WTC11 (cell line): ENCODE measurements around the gene PLEKHA6. TPM values are rescaled to one million over a fixed set of nuclear protein-coding genes. Genes with fewer than 3 reads are reported as not detected.

Experiments used
- ATAC-seq: fragments of 200-7000 bp; cut with Tn5 transposase; 2 replicates; pipeline ENCODE4 v1.10.0; 2021; ENCODE audit warnings: mild to moderate bottlenecking, moderate library complexity
- CTCF ChIA-PET: fragments of 300-600 bp; sonication (Branson Sonifier 250); formaldehyde crosslinking; loops from one replicate; lab custom pipeline; 2021; ENCODE audit warnings: antibody characterized with exemption; lab: Charles Lee
- POLR2A ChIA-PET: fragments of 350-600 bp; sonication (Branson Sonifier 250); formaldehyde crosslinking; loops from one replicate; lab custom pipeline; 2021; ENCODE audit warnings: antibody characterized with exemption; lab: Charles Lee
- DNase-seq: peaks from one replicate; pipeline ENCODE4 v3.0.0; 2021; ENCODE audit warnings: low spot score
- H3K27ac Mint-ChIP-seq: 2 replicates; pipeline ENCODE4 v1.8.0; 2021; ENCODE audit warnings: mixed read lengths
- H3K27me3 Mint-ChIP-seq: 2 replicates; pipeline ENCODE4 v1.8.0; 2021; ENCODE audit warnings: low read depth, mild to moderate bottlenecking, moderate library complexity, mixed read lengths
- H3K36me3 Mint-ChIP-seq: 2 replicates; pipeline ENCODE4 v1.8.0; 2021; ENCODE audit warnings: mixed read lengths
- H3K4me1 Mint-ChIP-seq: 2 replicates; pipeline ENCODE4 v1.8.0; 2022; ENCODE audit warnings: mixed read lengths
- H3K4me3 Mint-ChIP-seq: 2 replicates; pipeline ENCODE4 v1.8.0; 2021; ENCODE audit warnings: mild to moderate bottlenecking, moderate library complexity, mixed read lengths
- H3K9me3 Mint-ChIP-seq: 2 replicates; pipeline ENCODE4 v1.8.0; 2021; ENCODE audit warnings: mixed read lengths
- ATF1 ChIP-seq: sonication (generic); formaldehyde crosslinking; IDR thresholded peaks from 2 replicates; pipeline ENCODE4 v1.8.1; 2023; ENCODE audit warnings: mild to moderate bottlenecking, moderate library complexity, missing genetic modification reagents
- ELF4 ChIP-seq: sonication (generic); formaldehyde crosslinking; IDR thresholded peaks from 2 replicates; pipeline ENCODE4 v1.8.1; 2022; ENCODE audit warnings: low read depth, mild to moderate bottlenecking, moderate library complexity, missing genetic modification reagents
- EMX1 ChIP-seq: fragments of 250-450 bp; sonication (Bioruptor Pico); IDR thresholded peaks from 2 replicates; pipeline ENCODE4 v1.8.0; 2021; ENCODE audit warnings: mild to moderate bottlenecking
- GABPB1 ChIP-seq: sonication (generic); formaldehyde crosslinking; IDR thresholded peaks from 2 replicates; pipeline ENCODE4 v1.8.1; 2023; ENCODE audit warnings: mild to moderate bottlenecking, missing genetic modification reagents
- GTF2I ChIP-seq: fragments of 250-450 bp; sonication (Bioruptor Pico); conservative IDR thresholded peaks from 2 replicates; pipeline ENCODE4 v1.4.0; 2021; ENCODE audit warnings: mild to moderate bottlenecking
- MXD4 ChIP-seq: fragments of 250-450 bp; sonication (Bioruptor Pico); IDR thresholded peaks from 2 replicates; pipeline ENCODE4 v1.8.0; 2021; ENCODE audit warnings: mild to moderate bottlenecking, moderate library complexity, borderline replicate concordance
- NFATC4 ChIP-seq: fragments of 250-450 bp; sonication (Bioruptor Pico); IDR thresholded peaks from 2 replicates; pipeline ENCODE4 v1.9.0; 2021; ENCODE audit warnings: mild to moderate bottlenecking
- NFE2L1 ChIP-seq: sonication (generic); formaldehyde crosslinking; IDR thresholded peaks from 2 replicates; pipeline ENCODE4 v1.8.1; 2023; ENCODE audit warnings: missing genetic modification reagents
- NR2C2 ChIP-seq: sonication (generic); formaldehyde crosslinking; IDR thresholded peaks from 2 replicates; pipeline ENCODE4 v1.8.0; 2022; ENCODE audit warnings: mild to moderate bottlenecking, missing genetic modification reagents
- PRRX2 ChIP-seq: fragments of 250-450 bp; sonication (Bioruptor Pico); IDR thresholded peaks from 2 replicates; pipeline ENCODE4 v1.8.0; 2021; ENCODE audit warnings: mild to moderate bottlenecking
- RORB ChIP-seq: fragments of 250-450 bp; sonication (Bioruptor Pico); IDR thresholded peaks from 2 replicates; pipeline ENCODE4 v1.9.0; 2021; ENCODE audit warnings: mild to moderate bottlenecking
- TEAD4 ChIP-seq: sonication (generic); formaldehyde crosslinking; IDR thresholded peaks from 2 replicates; pipeline ENCODE4 v1.8.0; 2022; ENCODE audit warnings: mild to moderate bottlenecking, missing genetic modification reagents
- TP53 ChIP-seq: sonication (generic); formaldehyde crosslinking; IDR thresholded peaks from 2 replicates; pipeline ENCODE4 v1.8.1; 2023; ENCODE audit warnings: mild to moderate bottlenecking, missing genetic modification reagents
- ZNF416 ChIP-seq: fragments of 250-450 bp; sonication (Bioruptor Pico); IDR thresholded peaks from 2 replicates; pipeline ENCODE4 v1.9.0; 2021; ENCODE audit warnings: mild to moderate bottlenecking, inconsistent platforms
- ZNF423 ChIP-seq: fragments of 250-450 bp; sonication (Bioruptor Pico); IDR thresholded peaks from 2 replicates; pipeline ENCODE4 v2.1.2; 2022; ENCODE audit warnings: mild to moderate bottlenecking, moderate library complexity
- ZNF671 ChIP-seq: fragments of 250-450 bp; sonication (Bioruptor Pico); IDR thresholded peaks from 2 replicates; pipeline ENCODE4 v1.8.0; 2021; ENCODE audit warnings: mild to moderate bottlenecking
- total RNA-seq: library from RNA; stranded (reverse); gene quantifications from 3 replicates; pipeline ENCODE4 v1.2.3, GENCODE V29; 2021
- TF ChIP-seq, protein P1 (sequence below): sonication (generic); formaldehyde crosslinking; IDR thresholded peaks from 2 replicates; pipeline ENCODE4 v1.8.0; 2023; ENCODE audit warnings: missing genetic modification reagents, mild to moderate bottlenecking, borderline replicate concordance
- TF ChIP-seq, protein P2 (sequence below): sonication (generic); formaldehyde crosslinking; IDR thresholded peaks from 2 replicates; pipeline ENCODE4 v1.8.0; 2022; ENCODE audit warnings: mild to moderate bottlenecking, missing genetic modification reagents
- TF ChIP-seq, protein P3 (sequence below): sonication (generic); formaldehyde crosslinking; IDR thresholded peaks from 2 replicates; pipeline ENCODE4 v1.8.0; 2023; ENCODE audit warnings: mild to moderate bottlenecking, missing genetic modification reagents
- TF ChIP-seq, protein P4 (sequence below): sonication (generic); formaldehyde crosslinking; IDR thresholded peaks from 2 replicates; pipeline ENCODE4 v1.8.1; 2023; ENCODE audit warnings: mild to moderate bottlenecking, missing genetic modification reagents
- TF ChIP-seq, protein P5 (sequence below): fragments of 250-450 bp; sonication (Bioruptor Pico); IDR thresholded peaks from 2 replicates; pipeline ENCODE4 v1.9.0; 2021; ENCODE audit warnings: moderate library complexity, mild to moderate bottlenecking, inconsistent platforms, borderline replicate concordance
- TF ChIP-seq, protein P6 (sequence below): sonication (generic); formaldehyde crosslinking; IDR thresholded peaks from 2 replicates; pipeline ENCODE4 v1.8.0; 2022; ENCODE audit warnings: mild to moderate bottlenecking, missing genetic modification reagents
- TF ChIP-seq, protein P7 (sequence below): fragments of 250-450 bp; sonication (Bioruptor Pico); IDR thresholded peaks from 2 replicates; pipeline ENCODE4 v1.9.0; 2021; ENCODE audit warnings: mild to moderate bottlenecking

PLEKHA6 gene
- total RNA-seq, 1 experiment from 2014 or later, result 11.6 TPM

DNA sequence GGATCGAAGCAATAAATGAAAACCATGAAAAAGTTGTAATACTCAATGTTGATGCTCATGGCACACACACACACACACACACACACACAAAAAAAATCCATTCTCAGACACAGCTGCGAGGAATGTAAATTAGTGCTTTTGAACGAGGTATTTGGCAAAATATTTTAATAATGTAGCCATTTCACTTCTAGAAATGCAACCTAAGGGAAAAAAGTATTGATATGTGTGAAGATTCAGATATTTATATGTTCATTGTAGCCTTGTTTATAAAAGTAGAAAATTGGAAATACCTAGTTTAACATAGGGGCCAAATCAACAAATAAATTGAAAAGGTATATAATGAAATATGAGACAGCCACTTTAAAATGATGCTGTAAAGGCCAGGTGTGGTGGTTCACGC lies 3.8 kb downstream of the PLEKHA6 start:
- ATAC-seq (no peak), DNase-seq (no peak)
- H3K27me3 Mint-ChIP-seq, result no peaks in the 10 kb centered on the region; the same call in 1 of the 2 replicates
- H3K4me3 Mint-ChIP-seq, result no peak overlapping the region
- no peaks in the 10 kb centered on the region for H3K36me3 Mint-ChIP-seq
- TF ChIP-seq NFE2L1 (CRISPR knock-in tag), result no peak
- TF ChIP-seq, protein P1, sequence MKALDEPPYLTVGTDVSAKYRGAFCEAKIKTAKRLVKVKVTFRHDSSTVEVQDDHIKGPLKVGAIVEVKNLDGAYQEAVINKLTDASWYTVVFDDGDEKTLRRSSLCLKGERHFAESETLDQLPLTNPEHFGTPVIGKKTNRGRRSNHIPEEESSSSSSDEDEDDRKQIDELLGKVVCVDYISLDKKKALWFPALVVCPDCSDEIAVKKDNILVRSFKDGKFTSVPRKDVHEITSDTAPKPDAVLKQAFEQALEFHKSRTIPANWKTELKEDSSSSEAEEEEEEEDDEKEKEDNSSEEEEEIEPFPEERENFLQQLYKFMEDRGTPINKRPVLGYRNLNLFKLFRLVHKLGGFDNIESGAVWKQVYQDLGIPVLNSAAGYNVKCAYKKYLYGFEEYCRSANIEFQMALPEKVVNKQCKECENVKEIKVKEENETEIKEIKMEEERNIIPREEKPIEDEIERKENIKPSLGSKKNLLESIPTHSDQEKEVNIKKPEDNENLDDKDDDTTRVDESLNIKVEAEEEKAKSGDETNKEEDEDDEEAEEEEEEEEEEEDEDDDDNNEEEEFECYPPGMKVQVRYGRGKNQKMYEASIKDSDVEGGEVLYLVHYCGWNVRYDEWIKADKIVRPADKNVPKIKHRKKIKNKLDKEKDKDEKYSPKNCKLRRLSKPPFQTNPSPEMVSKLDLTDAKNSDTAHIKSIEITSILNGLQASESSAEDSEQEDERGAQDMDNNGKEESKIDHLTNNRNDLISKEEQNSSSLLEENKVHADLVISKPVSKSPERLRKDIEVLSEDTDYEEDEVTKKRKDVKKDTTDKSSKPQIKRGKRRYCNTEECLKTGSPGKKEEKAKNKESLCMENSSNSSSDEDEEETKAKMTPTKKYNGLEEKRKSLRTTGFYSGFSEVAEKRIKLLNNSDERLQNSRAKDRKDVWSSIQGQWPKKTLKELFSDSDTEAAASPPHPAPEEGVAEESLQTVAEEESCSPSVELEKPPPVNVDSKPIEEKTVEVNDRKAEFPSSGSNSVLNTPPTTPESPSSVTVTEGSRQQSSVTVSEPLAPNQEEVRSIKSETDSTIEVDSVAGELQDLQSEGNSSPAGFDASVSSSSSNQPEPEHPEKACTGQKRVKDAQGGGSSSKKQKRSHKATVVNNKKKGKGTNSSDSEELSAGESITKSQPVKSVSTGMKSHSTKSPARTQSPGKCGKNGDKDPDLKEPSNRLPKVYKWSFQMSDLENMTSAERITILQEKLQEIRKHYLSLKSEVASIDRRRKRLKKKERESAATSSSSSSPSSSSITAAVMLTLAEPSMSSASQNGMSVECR, result no peak
- TF ChIP-seq ATF1 (CRISPR knock-in tag), result no peak
- no peak for TF ChIP-seq ZNF671 (CRISPR knock-in tag)
- TF ChIP-seq, protein P2, sequence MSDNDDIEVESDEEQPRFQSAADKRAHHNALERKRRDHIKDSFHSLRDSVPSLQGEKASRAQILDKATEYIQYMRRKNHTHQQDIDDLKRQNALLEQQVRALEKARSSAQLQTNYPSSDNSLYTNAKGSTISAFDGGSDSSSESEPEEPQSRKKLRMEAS (CRISPR knock-in tag), result no peak
- no peak for TF ChIP-seq GTF2I
- TF ChIP-seq ZNF423, result no peak
- no peak for TF ChIP-seq TEAD4 (CRISPR knock-in tag)
- TF ChIP-seq TP53 (CRISPR knock-in tag), result no peak
- TF ChIP-seq NR2C2, result no peak
- no peak for TF ChIP-seq MXD4 (CRISPR knock-in tag)
- TF ChIP-seq ZNF416 (CRISPR knock-in tag), result no peak
- no peak for TF ChIP-seq PRRX2
- TF ChIP-seq RORB (CRISPR knock-in tag), result no peak
- TF ChIP-seq, protein P3, sequence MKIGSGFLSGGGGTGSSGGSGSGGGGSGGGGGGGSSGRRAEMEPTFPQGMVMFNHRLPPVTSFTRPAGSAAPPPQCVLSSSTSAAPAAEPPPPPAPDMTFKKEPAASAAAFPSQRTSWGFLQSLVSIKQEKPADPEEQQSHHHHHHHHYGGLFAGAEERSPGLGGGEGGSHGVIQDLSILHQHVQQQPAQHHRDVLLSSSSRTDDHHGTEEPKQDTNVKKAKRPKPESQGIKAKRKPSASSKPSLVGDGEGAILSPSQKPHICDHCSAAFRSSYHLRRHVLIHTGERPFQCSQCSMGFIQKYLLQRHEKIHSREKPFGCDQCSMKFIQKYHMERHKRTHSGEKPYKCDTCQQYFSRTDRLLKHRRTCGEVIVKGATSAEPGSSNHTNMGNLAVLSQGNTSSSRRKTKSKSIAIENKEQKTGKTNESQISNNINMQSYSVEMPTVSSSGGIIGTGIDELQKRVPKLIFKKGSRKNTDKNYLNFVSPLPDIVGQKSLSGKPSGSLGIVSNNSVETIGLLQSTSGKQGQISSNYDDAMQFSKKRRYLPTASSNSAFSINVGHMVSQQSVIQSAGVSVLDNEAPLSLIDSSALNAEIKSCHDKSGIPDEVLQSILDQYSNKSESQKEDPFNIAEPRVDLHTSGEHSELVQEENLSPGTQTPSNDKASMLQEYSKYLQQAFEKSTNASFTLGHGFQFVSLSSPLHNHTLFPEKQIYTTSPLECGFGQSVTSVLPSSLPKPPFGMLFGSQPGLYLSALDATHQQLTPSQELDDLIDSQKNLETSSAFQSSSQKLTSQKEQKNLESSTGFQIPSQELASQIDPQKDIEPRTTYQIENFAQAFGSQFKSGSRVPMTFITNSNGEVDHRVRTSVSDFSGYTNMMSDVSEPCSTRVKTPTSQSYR (CRISPR knock-in tag), result no peak
- no peaks in the 10 kb centered on the region for H3K9me3 Mint-ChIP-seq
- ChIA-PET CTCF (interaction anchor here (1.3 kb wide), 1 partner anchor 97 kb away, joined by 4 read pairs; no protein-coding TSS in a partner anchor), POLR2A (no interaction called here)
- H3K27ac Mint-ChIP-seq, result no peak overlapping the region
- H3K4me1 Mint-ChIP-seq, result peaks cover 38% of the 10 kb centered on the region

DNA sequence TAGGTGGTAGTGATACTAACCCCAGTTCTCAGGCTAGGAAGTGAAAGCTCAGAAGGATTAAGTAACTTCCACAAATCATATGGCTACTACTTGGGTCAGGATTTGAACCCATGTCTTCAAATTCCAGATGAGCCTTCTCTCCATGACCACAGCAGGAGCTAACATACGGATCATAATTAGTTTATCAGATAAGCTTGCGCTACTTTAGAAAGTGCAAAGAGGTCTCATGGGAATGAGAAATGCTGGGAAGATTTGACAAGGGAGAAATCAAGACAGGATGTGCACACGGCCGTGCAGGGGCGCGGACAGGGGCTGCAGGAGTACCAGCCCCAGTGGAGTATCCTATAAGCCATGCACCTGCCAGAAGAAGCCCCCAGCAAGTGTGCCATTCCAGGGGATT lies 5.2 kb downstream of the PLEKHA6 start:
- Mint-ChIP-seq H3K4me1 (peaks cover 46% of the 10 kb centered on the region), H3K9me3 (no peaks in the 10 kb centered on the region), H3K4me3 (no peak overlapping the region), H3K27ac (no peak overlapping the region), H3K36me3 (no peaks in the 10 kb centered on the region), H3K27me3 (no peaks in the 10 kb centered on the region)
- ChIA-PET CTCF (interaction anchor here (1.3 to 1.6 kb wide), 3 partner anchors 44 to 96 kb away, joined by 4 to 5 read pairs (median 4); no protein-coding TSS in a partner anchor), POLR2A (no interaction called here)
- DNase-seq (no peak), ATAC-seq (no peak)
- TF ChIP-seq ZNF416 (CRISPR knock-in tag) (no peak), GABPB1 (CRISPR knock-in tag) (no peak), NFATC4 (CRISPR knock-in tag) (no peak), ELF4 (CRISPR knock-in tag) (no peak), EMX1 (CRISPR knock-in tag) (no peak), PRRX2 (no peak), TP53 (CRISPR knock-in tag) (no peak), TEAD4 (CRISPR knock-in tag) (no peak)
- TF ChIP-seq, protein P4, sequence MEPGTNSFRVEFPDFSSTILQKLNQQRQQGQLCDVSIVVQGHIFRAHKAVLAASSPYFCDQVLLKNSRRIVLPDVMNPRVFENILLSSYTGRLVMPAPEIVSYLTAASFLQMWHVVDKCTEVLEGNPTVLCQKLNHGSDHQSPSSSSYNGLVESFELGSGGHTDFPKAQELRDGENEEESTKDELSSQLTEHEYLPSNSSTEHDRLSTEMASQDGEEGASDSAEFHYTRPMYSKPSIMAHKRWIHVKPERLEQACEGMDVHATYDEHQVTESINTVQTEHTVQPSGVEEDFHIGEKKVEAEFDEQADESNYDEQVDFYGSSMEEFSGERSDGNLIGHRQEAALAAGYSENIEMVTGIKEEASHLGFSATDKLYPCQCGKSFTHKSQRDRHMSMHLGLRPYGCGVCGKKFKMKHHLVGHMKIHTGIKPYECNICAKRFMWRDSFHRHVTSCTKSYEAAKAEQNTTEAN (CRISPR knock-in tag), result no peak
- TF ChIP-seq, protein P2 (CRISPR knock-in tag), result no peak
- TF ChIP-seq, protein P3 (CRISPR knock-in tag), result no peak
- TF ChIP-seq, protein P5, sequence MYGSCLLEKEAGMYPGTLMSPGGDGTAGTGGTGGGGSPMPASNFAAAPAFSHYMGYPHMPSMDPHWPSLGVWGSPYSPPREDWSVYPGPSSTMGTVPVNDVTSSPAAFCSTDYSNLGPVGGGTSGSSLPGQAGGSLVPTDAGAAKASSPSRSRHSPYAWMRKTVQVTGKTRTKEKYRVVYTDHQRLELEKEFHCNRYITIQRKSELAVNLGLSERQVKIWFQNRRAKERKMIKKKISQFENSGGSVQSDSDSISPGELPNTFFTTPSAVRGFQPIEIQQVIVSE (CRISPR knock-in tag), result no peak
- TF ChIP-seq, protein P6, sequence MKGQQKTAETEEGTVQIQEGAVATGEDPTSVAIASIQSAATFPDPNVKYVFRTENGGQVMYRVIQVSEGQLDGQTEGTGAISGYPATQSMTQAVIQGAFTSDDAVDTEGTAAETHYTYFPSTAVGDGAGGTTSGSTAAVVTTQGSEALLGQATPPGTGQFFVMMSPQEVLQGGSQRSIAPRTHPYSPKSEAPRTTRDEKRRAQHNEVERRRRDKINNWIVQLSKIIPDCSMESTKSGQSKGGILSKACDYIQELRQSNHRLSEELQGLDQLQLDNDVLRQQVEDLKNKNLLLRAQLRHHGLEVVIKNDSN (CRISPR knock-in tag), result no peak
- TF ChIP-seq, protein P7, sequence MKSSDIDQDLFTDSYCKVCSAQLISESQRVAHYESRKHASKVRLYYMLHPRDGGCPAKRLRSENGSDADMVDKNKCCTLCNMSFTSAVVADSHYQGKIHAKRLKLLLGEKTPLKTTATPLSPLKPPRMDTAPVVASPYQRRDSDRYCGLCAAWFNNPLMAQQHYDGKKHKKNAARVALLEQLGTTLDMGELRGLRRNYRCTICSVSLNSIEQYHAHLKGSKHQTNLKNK (CRISPR knock-in tag), result no peak
